Activated CD4-positive, alpha-beta T cell treated with anti-CD3 and anti-CD28 coated beads, Interleukin-2, amount 10 ng/mL, durations not matched to agents 24 days and 14 days (primary cell): Measurements from ENCODE around the gene UPP1. TPM values are rescaled to one million over a fixed set of nuclear protein-coding genes. Genes with fewer than 3 reads are reported as not detected.

Experiments used
- DNase-seq: peaks from one replicate; pipeline ENCODE4 v3.0.0; 2022
- H3K27ac Mint-ChIP-seq: one replicate; pipeline ENCODE4 v1.8.0; 2022; ENCODE audit warnings: mild to moderate bottlenecking, mixed read lengths
- H3K27me3 Mint-ChIP-seq: one replicate; pipeline ENCODE4 v1.8.0; 2022; ENCODE audit warnings: mixed read lengths
- H3K36me3 Mint-ChIP-seq: one replicate; pipeline ENCODE4 v1.8.0; 2022; ENCODE audit warnings: low read depth, mild to moderate bottlenecking, mixed read lengths
- H3K4me1 Mint-ChIP-seq: one replicate; pipeline ENCODE4 v1.8.0; 2021; ENCODE audit warnings: mixed read lengths
- H3K4me3 Mint-ChIP-seq: one replicate; pipeline ENCODE4 v1.8.0; 2022; ENCODE audit warnings: mild to moderate bottlenecking, moderate library complexity, mixed read lengths
- H3K9me3 Mint-ChIP-seq: one replicate; pipeline ENCODE4 v1.8.0; 2021; ENCODE audit warnings: mixed read lengths
- intact Hi-C: fragments of 100-400 bp; cut with micrococcal nuclease; formaldehyde crosslinking; loops from one replicate; pipeline ENCODE4 v1.15.1; 2023
- total RNA-seq: library from RNA; stranded (reverse); gene quantifications from 2 replicates; pipeline ENCODE4 v1.2.3, GENCODE V29; 2022

Gene UPP1
- total RNA-seq, 1 donor from 2014 or later: 61.5 TPM

DNA sequence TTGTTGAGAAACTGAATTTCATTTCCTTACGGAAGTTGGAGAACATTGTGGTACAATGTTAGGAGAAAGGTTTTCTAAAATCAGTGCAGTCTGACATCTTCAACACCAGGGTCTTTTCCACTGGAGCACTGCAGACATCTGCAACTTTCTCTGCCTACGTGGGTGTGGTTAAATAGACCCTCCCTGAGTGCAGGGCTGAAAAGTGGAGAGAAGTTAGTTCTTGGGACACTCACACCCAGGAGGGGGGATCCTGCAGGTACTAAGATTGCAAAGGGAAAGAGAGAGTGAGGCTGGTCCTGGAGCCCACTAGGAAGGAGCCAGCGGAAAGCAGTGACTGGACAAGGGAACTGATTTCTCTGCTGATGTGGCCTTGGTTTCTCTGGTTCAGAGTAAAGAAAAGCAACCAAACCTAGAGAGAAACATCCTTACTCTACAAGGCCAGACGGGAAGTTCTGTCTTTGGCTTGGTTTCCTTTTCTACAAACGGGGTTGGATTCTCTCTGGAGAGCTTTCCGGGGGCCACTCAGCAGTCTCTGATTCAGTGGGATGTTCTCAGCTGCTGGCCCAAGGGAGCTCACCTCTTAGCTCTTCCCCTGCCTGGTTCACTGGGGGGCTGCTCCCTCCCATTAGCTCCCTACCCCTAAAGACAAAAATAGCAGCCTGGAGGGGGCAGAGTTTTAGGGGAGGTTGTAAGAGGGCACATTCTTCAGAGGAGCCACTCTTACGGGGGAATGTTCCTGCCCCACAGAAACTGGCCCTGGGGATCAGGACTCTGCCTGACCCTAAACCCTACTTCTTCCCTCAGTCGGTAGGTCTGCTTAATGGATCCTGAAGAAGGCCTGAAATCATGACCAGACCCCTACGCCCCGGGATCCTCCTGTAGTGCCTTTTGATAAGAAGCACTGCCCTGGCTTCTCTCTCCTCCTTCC lies 2.7 kb downstream of the UPP1 start:
- Mint-ChIP-seq H3K36me3 (peaks cover 66% of the 10 kb centered on the region), H3K4me1 (peaks cover 73% of the 10 kb centered on the region), H3K4me3 (peak overlapping the region; percentile 91), H3K9me3 (no peaks in the 10 kb centered on the region), H3K27ac (peak overlapping the region; percentile 51), H3K27me3 (no peaks in the 10 kb centered on the region)
- no peak for DNase-seq
- intact Hi-C loops: no loop called here

DNA sequence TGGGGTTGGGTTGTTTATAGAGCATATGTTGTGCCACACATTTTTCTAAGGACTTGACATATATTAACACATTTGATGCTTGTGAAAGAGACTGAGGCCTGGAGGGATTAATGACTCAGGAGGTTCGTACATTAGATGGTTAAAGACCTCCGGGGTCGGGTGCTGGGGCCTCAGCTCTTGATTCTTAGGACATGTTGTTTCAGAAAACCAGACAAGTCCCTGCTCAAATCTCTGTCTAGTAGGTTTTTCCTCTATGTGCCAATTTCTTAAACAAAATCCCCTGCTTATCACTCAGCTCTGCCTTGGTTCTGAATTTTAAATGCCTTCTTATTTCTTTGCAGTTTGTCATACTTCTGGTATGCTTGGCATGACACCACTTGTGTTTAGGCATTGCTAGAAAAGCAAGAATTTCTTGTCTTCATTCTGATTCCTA lies 5.8 kb downstream of the UPP1 start:
- H3K4me3 Mint-ChIP-seq: peak overlapping the region; percentile 25
- DNase-seq: no peak
- H3K27ac Mint-ChIP-seq: peak overlapping the region; percentile 82
- peaks cover 91% of the 10 kb centered on the region for H3K36me3 Mint-ChIP-seq
- H3K9me3 Mint-ChIP-seq: no peaks in the 10 kb centered on the region
- H3K27me3 Mint-ChIP-seq: no peaks in the 10 kb centered on the region
- peaks cover 84% of the 10 kb centered on the region for H3K4me1 Mint-ChIP-seq
- intact Hi-C loops: no loop called here

DNA sequence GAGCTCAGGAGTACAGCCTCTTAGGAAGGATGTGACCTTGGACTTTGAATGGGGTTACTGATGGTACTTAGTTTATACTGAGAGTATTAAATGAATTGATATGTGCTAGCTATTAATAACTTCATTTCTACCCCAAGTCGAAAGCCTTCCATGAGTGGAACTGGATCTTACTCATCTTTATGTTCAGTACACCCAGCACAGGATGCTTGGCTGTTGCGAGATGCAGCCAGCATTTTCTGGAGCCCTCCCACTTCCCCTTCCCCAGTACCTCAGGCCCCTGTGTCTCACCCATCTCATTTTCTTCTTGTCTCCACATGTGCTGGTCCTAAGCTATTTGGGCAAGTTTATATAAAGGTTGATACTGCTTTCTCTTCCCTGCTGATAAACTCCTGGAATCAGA lies 7.2 kb downstream of the UPP1 start:
- Mint-ChIP-seq H3K4me3 (peak overlapping the region; percentile 79), H3K27ac (peak overlapping the region; percentile 94), H3K9me3 (no peaks in the 10 kb centered on the region), H3K36me3 (peaks cover 78% of the 10 kb centered on the region), H3K4me1 (peaks cover 75% of the 10 kb centered on the region), H3K27me3 (no peaks in the 10 kb centered on the region)
- intact Hi-C loops: loop anchor here (1.0 kb wide), 1 partner anchor 11 kb away; no protein-coding TSS in a partner anchor
- peak; percentile 80 for DNase-seq

DNA sequence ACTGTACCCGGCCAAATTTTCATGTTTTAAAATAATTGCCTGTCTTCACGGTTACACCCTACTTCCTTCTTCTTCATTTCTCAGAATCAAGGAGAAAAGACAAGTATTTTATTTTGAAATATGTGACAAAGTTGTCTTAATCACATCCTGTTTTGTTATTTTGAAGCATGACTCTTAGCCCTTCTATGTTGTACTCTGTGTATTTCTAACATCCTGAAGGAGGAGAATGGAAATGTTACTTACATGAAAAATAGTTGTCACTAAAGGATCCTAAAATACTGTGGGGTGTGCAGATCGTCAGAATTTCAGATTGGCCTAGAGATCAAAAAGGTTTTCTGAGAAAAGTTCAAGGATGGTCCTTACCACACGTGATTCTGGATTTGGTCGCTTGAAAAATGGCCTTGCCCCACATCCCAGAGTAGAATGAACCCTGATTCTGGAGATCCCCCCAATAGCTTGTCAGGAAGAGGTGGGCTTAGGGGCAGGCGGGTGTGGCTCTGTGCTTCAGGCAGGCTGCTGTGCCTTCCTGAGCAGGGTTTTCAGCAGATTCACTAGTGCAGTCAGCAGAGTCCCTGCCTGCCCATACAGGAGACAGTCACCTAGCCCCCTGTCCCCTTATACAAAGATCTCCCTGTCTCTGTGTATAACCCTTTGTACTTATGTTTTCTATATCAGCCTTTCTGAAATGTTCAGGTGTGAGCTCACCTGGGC lies 8.6 kb downstream of the UPP1 start:
- Mint-ChIP-seq H3K36me3 (peaks cover 76% of the 10 kb centered on the region), H3K27me3 (no peaks in the 10 kb centered on the region), H3K4me1 (peaks cover 70% of the 10 kb centered on the region), H3K9me3 (no peaks in the 10 kb centered on the region), H3K27ac (peak overlapping the region; percentile 83), H3K4me3 (peak overlapping the region; percentile 76)
- DNase-seq: peak; percentile 83
- intact Hi-C loops: loop anchor here (1.0 kb wide), 2 partner anchors 8 to 13 kb away; partner anchors contain the start of gene UPP1

DNA sequence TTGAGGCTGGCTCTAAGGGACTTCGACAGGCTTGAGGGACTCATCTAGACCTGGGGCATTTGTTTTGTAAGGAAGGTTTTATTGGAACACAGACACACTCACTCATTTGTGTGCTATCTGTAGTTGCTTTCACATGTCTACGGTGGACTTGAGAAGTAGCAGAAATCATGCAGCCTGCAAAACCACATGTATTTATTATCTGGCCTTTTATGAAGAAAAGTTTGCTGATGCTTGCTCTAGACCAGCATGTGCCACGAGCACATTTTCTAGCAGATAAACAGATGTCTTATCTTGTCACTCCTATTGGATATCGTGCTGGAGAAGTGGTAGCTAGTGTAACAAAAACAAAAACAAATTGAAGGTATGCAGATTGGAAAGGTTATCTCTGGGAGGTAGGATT lies 9.8 kb downstream of the UPP1 start:
- no peaks in the 10 kb centered on the region for H3K27me3 Mint-ChIP-seq
- no peaks in the 10 kb centered on the region for H3K9me3 Mint-ChIP-seq
- intact Hi-C loops: no loop called here
- peak overlapping the region; percentile 83 for H3K27ac Mint-ChIP-seq
- DNase-seq: no peak
- peak overlapping the region; percentile 76 for H3K4me3 Mint-ChIP-seq
- H3K4me1 Mint-ChIP-seq: peaks cover 61% of the 10 kb centered on the region
- peaks cover 76% of the 10 kb centered on the region for H3K36me3 Mint-ChIP-seq

DNA sequence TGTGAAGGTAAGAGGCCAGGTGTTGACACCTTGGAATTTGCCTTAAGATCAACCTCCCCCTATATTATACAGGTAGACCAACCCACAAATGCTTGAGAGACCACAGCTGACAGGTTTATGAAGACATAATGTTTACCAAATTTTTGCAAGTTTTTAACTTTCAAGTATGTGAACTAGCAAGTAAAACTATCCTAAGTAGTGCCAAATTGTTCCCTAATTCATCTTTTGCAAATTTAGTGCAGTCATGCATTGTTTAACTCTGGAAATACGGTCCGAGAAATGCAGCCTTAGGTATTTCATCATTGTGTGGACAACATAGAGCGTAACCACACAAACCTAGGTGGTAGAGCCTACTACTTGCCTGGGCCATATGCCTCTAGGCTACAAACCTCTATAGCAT lies 10.7 kb downstream of the UPP1 start:
- intact Hi-C loops: no loop called here
- Mint-ChIP-seq H3K27ac (peak overlapping the region; percentile 83), H3K4me1 (peaks cover 55% of the 10 kb centered on the region), H3K27me3 (no peaks in the 10 kb centered on the region), H3K36me3 (peaks cover 76% of the 10 kb centered on the region), H3K4me3 (peak overlapping the region; percentile 13), H3K9me3 (no peaks in the 10 kb centered on the region)
- no peak for DNase-seq

DNA sequence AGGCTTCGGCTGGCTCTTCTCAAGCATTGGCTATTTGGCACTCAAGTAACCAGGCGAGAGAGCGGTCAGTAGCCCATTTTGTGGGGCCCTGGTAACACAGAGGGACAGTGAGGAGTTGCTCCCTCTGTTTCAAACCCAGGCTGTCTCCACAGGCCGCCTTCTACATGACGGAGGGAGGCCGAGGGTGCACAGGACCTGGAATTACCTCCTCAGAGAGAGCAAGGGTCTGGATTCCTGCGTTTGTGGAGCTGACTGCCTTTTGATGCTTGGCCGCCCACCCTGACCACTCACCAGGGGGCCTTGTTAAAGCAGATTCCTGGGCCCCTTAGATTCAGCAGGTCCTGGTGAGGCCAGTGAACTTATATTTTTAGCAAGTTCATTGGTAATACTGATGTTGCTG lies 12.3 kb downstream of the UPP1 start:
- H3K4me1 Mint-ChIP-seq: peaks cover 45% of the 10 kb centered on the region
- no peaks in the 10 kb centered on the region for H3K27me3 Mint-ChIP-seq
- intact Hi-C loops: no loop called here
- H3K9me3 Mint-ChIP-seq: no peaks in the 10 kb centered on the region
- peak; percentile 50 for DNase-seq
- H3K36me3 Mint-ChIP-seq: peaks cover 75% of the 10 kb centered on the region
- H3K4me3 Mint-ChIP-seq: no peak overlapping the region
- H3K27ac Mint-ChIP-seq: no peak overlapping the region

DNA sequence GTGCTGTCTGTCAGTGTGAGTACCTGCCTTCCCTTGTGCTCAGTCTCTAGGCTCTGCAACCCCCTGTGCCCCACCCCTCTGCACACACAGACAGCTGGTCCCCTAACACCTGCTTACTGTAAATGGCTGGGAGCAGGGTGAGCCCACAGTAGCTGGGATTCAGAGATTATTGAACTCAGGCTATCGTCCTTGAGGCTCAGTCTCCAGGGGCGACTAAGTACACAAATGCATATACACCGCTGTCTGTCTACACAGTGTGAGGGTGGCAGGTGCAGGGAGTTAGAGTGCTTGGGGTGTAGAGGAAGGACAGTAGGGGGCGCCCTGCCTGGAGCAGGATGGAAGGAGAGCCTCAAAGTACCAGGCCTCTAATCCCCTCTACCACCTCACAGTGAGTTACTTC lies 12.9 kb downstream of the UPP1 start:
- Mint-ChIP-seq H3K4me1 (peaks cover 40% of the 10 kb centered on the region), H3K9me3 (no peaks in the 10 kb centered on the region), H3K27me3 (no peaks in the 10 kb centered on the region), H3K36me3 (peaks cover 73% of the 10 kb centered on the region), H3K27ac (no peak overlapping the region), H3K4me3 (no peak overlapping the region)
- DNase-seq: peak; percentile 70
- intact Hi-C loops: no loop called here

DNA sequence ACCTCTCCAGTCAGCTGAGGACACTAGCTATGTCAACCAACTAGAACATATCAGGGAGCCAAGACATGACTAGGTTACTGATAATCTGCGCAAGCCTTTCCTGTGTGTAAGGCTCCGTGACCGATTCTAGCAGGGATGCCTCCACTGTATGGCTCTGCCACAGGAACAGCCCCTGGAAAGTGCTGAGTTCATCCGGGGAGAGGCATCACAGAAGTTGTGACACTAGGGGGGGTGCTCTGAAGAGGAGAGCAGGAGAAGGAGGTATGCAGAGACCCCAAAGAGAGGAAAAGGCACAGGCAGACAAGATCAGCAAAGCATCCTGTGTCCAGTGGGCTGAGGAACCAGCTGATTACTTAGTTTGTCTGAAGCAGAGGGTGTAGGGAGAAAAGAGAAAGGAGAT lies 13.5 kb downstream of the UPP1 start:
- peak overlapping the region; percentile 64 for H3K27ac Mint-ChIP-seq
- H3K4me3 Mint-ChIP-seq: no peak overlapping the region
- no peaks in the 10 kb centered on the region for H3K27me3 Mint-ChIP-seq
- H3K4me1 Mint-ChIP-seq: peaks cover 38% of the 10 kb centered on the region
- intact Hi-C loops: no loop called here
- H3K9me3 Mint-ChIP-seq: no peaks in the 10 kb centered on the region
- peaks cover 75% of the 10 kb centered on the region for H3K36me3 Mint-ChIP-seq
- peak; percentile 51 for DNase-seq

DNA sequence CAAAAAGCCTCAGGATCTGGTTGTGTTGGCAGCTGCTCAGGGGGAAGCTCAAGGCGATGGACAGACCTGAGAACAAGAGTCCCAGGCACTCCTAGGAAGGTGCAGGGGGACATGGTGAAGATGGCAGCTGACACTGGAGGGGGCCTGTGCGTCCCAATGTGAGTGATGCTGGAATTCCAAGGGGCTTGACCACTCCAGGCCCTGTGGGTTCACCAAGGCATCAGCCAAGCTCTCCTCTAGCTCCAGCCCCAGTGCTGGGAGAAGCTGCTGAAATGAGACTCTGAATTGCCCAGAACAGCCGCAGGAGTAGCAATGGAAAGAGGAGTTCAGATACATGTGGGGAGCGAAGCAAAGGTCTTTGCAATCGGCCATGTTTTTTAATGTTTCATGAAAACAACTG lies 16.0 kb downstream of the UPP1 start:
- Mint-ChIP-seq H3K4me3 (no peak overlapping the region), H3K36me3 (peaks cover 66% of the 10 kb centered on the region), H3K27ac (no peak overlapping the region), H3K9me3 (no peaks in the 10 kb centered on the region), H3K4me1 (peaks cover 19% of the 10 kb centered on the region), H3K27me3 (no peaks in the 10 kb centered on the region)
- peak; percentile 53 for DNase-seq
- intact Hi-C loops: no loop called here

DNA sequence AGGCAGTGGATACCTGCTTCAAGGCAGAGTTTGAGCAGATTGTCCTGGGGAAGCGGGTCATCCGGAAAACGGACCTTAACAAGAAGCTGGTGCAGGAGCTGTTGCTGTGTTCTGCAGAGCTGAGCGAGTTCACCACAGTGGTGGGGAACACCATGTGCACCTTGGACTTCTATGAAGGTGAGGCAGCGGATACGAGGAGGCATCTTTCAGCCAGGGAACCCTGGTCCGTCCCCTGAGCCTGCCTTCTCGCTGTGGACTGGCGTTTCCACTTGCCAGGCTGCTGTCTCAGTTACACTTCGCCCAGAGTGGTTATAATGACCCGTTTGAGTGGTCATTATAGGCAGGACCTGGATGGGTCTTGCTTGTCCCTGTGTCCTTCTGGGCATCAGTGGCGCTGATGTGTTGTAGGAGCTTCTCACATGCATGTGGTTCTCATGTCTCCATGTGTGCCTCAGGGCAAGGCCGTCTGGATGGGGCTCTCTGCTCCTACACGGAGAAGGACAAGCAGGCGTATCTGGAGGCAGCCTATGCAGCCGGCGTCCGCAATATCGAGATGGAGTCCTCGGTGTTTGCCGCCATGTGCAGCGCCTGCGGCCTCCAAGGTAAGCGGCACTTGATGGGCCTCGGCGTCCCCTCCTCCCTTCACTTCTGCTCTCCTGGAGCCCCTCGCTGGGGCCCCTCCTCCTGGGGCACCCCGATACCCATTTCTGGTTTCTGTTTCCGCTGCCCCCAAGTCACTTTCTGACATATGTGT lies 18.0 kb downstream of the UPP1 start:
- no peak overlapping the region for H3K27ac Mint-ChIP-seq
- H3K9me3 Mint-ChIP-seq: no peaks in the 10 kb centered on the region
- peaks cover 64% of the 10 kb centered on the region for H3K36me3 Mint-ChIP-seq
- H3K4me3 Mint-ChIP-seq: no peak overlapping the region
- H3K27me3 Mint-ChIP-seq: no peaks in the 10 kb centered on the region
- intact Hi-C loops: no loop called here
- peaks cover 22% of the 10 kb centered on the region for H3K4me1 Mint-ChIP-seq
- peak; percentile 48 for DNase-seq

DNA sequence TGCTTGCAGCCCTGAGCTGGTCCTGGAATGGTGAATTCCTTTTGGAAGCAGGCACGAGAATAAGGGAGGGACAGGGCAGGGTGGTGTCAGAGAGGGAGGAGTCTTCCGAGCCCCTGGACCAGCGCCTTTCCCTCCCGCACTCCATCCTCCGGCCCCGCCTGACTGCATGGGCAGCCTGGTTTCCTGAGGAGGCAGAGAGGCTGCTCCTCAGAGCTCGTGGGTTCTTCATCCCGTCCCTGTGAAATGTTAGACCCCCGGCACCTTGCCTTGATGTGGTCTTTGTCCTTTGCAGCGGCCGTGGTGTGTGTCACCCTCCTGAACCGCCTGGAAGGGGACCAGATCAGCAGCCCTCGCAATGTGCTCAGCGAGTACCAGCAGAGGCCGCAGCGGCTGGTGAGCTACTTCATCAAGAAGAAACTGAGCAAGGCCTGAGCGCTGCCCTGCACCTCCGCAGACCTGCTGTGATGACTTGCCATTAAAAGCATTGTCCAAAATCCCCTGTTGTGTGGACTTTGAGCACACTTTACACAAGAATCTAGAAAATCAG lies 18.9 kb downstream of the UPP1 start:
- Mint-ChIP-seq H3K27ac (no peak overlapping the region), H3K27me3 (no peaks in the 10 kb centered on the region), H3K36me3 (peaks cover 56% of the 10 kb centered on the region), H3K4me1 (peaks cover 16% of the 10 kb centered on the region), H3K9me3 (no peaks in the 10 kb centered on the region), H3K4me3 (no peak overlapping the region)
- DNase-seq: peak; percentile 57
- intact Hi-C loops: no loop called here
